GM18870 (cell line): ENCODE data around the gene MRTFA.
A peak's percentile ranks its signal among the peaks of the same experiment; 100 is the strongest.
"Not testable (repeated sequence)": the region's sequence is repeated elsewhere in the genome, so short reads cannot be mapped to it uniquely, and the experiment has no call there.

Source experiments
- ATAC-seq: cut with Tn5 transposase; IDR thresholded peaks from one replicate; pipeline ENCODE4 v1.9.1; 2021; ENCODE audit warnings: moderate library complexity; ENCODE audit not compliant: unreplicated experiment

Gene MRTFA

DNA sequence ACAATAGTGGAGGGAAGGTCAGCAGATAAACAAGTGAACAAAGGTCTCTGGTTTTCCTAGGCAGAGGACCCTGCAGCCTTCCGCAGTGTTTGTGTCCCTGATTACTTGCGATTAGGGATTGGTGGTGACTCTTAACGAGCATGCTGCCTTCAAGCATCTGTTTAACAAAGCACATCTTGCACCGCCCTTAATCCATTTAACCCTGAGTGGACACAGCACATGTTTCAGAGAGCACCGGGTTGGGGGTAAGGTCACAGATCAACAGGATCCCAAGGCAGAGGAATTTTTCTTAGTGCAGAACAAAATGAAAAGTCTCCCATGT lies 136.1 kb downstream of the MRTFA start:
- ATAC-seq, result not testable (repeated sequence)

DNA sequence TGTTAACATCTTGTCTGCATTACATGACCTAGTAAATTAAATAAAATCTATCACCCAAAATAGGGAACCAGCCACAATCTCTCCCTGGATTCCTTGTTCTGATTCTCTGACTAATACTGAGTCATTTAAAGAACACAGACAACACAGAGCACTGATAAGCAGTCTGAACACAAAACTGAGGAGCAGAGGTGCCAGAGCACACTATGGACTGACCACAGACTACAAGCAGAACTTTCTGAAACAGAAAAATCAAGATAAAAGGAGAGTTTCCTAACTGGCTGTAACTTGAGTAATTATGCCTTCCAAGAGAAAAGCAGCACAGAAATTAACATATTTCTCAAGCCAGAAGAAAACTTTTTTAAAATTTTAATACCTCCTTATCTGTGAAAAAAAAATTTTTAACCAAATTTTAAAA lies 137.3 kb downstream of the MRTFA start:
- ATAC-seq, result no peak

DNA sequence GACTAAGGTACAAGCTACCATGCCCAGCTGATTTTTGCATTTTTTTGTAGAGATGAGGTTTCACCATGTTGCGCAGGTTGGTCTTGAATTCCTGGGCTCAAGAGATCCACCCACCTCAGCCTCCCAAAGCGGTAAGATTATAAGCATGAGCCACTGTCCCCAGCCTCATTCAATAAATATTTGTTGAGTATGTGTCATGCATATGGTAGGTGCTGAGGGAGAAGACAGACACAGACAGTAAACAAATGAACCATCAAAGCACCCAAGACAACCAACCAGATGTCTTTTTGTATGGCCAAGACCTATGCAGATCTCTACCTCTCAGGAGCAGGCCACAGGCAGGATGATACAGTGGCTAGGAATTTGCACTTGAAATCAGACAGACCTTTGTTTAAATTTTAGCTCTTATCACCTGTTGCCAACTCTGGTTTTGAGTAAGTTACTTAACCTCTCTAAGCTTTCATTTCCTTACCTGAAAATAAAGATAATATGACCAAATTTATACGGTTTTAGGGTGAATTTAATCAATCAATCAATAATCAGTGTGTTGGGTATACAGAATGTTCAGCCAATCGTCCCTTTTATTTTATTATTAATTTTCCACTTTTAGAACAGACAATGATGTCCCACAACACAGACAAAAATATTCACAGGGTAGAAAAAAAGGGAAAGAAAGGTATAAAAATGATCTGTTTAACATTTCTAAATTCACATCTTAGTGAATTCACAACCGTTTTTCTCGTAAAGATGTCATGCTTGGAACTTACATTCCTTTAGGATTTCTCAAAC lies 137.9 kb downstream of the MRTFA start:
- ATAC-seq, result no peak

DNA sequence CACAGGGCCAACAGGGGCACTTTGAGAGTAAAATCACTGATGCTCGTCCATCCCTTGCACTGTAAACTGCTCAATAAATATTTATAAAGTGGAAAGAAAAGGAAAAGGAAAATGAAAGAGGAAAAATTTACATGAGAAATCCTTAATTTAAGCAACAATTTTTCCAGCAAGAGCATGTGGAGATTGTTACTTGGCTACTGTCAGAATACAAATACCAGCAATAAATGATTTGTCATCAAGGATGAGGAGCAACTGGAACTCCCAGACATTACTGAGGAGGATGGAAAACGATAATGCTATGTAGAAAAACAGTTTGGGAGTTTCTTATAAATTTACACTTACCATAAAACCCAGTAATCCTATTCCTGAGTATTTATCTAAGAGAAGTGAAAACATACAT lies 143.1 kb downstream of the MRTFA start:
- no peak for ATAC-seq

DNA sequence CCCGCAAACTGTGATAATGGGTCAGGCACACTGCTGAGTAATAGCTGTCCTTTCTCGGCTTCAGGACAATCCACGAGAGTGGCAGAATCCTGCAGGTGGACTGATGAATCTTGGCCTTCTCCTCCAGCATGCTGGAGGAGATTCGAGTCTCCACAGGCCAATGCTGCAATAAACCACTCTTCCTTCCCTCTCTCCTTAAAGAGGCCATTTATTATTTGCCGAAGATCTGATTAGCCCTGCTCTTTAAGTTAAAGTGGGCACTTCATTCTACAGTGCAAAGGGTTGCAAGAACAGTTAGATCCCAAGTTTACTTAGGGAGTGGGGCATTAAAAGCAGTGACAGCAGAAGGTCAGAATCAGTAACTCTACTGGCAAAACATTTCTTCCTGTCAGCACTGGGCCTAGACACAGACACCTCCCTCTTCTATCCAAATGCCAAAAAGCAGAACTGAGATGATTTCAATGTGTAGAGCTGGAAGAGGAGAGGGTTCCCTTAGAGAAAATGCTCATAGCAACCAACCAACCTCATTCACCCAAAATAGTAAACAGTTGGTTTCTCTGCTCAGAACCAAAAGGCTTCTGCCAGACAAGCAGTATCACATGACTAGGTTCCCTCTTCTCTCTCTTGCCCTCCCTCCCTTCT lies 144.4 kb downstream of the MRTFA start:
- peak; percentile 81 for ATAC-seq

DNA sequence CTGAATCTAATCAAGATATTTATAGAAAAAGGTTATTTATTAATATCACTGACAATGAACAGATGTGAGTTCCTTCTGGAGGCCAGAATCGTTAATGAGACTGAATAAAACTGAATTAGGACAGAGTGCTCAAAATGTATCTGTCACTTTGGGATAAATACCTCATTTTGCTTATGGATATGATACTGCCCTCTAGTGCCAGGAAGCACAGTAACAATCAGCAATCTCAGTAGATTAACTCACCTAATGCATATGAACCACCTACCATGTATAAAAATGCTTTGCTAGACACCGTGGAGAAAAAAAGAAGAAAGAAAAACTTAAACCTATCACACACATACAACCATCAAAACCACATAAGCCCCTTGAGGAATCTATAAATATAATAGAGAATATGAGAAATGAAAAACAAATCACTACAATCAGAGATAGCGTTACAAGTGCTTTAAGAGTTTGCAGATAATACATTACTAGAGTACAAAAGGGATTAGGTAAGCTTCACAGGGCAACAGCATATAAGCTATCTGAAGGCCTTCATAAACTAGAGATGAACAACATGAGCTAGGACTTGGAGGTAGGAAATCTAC lies 148.8 kb downstream of the MRTFA start:
- ATAC-seq, result no peak

DNA sequence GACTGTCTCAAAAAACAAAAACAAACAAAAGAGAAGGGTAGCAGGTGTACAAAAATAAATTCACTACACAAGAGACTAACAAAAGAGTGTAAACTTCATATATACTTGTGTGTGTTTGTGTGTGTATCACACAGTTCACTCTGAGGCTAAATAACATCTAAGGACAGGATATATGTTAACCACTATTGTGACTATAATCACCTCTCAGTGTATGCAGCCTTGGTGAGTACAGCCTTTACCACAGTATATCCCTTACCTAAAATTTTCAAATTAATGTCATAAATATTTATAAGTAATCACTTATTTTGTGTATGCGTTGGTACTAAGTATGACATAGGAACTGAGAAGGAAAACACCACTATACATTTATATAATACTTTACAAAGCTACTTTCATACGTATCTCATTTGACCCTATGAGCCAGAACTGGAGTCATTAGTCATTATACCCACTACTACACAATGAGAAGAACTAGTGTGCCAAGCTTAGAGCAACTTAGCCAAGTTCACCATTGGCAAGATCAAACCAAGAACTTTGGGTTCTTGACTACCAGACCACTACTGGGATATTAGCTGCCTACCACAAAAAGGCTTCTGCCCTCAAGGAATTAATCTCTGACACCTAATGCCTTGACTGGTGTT lies 149.4 kb downstream of the MRTFA start:
- no peak for ATAC-seq

DNA sequence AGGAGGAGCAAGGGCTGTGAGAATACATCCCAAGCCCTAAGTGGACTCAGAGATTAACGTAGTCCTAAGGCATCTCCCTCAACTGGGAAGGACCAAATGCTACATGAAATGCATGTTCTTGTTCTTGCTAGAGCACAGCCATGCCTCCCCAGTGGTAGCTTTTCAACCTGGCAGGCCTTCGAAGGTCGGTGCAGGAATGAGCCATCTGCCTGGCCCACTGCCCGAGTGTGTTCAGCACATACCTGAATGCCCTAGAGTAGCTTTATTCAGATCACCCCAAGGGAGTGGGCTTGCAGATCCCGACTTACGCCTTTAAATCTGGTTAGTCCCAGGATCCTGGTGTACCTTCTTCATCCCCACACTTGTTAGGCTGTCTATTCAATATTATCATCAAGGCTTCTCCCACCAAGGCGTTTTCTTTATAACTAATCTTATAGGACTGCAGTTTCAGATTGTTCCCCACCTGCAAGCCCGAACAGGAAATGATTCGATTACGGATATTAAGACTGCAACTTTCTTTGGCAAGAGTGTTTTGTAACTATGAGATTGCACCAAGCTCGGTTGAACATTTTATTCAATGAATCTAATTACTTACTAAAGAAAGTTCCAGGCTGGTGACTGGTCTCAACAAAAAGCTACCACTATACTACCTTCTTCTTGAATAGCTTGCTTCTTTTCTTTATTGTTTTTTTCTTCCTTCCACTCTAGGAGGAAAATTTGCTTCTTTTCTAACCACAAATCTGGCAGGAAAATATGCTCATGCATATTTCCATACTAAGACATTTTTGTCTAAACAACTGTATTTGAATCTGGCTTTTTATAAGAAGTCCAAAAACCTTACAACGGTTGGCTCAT lies 150.5 kb downstream of the MRTFA start:
- no peak for ATAC-seq

DNA sequence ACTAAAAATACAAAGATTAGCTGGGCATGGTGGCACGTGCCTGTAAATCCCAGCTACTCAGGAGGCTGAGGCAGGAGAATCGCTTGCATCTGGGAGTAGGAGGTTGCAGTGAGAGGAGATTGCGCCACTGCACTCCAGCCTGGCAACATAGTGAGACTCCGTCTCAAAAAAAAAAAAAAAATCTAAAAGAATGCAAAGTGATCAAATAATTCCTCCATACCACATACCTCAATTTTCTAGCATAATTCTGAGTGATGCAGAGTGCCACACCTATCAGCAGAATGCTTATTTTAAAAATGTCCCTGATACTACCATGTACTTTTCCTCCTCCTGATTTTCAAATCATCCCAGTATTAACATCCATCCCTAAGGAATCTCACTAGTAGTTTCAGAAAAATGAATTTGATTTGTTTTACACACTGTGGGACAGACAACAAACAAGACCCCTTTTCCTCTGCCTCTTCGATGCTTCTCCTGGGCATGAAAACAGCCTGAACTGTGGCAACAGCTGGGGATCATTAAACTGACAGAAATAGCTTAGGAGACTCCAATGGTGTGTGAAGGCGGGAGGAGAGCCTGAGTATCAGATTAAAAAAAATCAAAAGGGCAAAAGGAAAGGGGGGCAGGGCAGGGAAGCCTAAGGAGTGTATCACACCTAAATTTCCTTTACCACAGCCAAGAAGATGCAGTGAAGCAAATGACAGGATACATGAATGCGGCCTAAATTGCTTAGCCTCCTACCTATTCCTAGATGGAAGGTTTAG lies 151.4 kb downstream of the MRTFA start:
- no peak for ATAC-seq

DNA sequence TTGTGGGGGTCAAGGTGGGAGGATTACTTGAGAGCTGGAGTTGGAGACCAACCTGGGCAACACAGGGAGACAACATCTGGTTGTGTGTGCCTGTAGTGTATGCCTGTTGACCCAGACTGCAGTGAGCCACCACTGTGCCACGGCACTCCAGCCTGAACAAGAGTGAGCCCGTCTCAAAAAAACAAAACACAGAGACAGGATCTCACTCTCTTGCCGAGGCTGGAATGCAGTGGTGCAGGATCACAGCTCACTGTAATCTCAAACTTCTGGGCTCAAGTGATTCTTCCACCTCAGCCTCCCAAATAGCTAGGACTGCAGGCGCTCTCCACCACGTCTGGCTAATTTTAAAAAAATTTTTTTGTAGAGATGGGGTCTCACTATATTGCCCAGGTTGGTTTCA lies 153.6 kb downstream of the MRTFA start:
- ATAC-seq, result no peak

DNA sequence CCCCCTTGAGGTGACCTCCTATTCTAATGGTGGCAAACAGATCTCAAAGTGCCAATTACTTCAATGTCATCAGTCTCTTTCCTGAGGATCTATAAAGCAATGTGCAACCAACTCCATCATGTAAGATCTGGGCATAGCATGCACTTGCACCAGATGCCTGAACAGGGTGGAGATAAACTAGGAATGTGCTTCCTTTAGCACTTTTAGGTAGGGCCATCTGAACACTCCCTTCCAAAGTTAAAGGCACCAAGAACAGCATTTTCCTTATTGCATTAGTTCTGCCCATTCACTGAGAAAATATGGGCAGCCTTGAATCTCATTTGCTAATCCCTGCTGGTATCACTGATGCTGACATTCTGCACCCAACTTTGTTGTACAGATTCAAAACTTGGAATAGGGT lies 154.1 kb downstream of the MRTFA start:
- no peak for ATAC-seq

DNA sequence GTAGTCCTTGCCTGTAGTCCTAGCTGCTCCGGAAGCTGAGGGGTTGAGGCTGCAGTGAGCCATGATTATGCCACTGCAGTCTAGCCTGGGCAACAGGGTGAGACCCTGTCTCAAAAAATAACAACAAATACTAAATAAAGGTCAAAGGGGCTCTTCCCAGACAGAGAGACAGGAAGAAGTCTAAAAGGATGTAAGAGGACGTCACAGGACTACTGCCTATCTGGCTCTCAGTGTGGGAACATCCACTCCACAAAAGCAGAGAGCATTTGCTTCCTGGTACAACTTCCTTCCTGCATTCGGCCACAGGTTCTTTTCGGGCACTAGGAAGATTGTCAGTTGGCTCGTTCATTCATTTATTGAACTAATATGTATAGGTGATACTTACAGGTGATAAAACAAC lies 155.5 kb downstream of the MRTFA start:
- no peak for ATAC-seq

DNA sequence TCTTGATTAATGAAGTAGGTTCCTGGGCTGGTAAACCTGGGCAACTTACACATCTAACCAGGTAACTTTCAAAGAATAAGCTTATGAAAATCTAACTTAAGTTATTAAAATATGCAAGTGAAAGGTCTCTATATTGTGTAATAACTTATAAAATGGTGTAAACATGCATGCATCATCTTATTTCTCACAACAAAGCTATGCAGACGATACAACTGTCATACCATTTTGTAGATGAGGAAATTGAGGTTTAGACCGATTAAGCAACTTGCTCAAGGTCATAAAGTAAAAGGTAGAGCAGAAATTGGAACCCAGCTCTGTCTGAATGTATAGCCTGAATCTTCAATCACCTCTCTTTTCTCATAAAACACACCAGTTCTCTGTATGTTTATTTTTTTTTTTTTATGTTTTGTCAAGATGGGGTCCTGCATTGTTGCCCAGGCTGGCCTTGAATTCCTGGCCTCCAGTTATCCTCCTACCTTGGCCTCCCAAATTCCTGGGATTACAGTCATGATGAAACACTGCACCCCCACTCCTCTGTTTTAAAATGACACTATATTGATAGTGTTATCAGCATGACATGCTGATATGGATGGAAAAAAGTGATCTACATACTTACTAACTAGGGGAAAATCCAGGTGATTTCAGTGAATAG lies 156.5 kb downstream of the MRTFA start:
- no peak for ATAC-seq

DNA sequence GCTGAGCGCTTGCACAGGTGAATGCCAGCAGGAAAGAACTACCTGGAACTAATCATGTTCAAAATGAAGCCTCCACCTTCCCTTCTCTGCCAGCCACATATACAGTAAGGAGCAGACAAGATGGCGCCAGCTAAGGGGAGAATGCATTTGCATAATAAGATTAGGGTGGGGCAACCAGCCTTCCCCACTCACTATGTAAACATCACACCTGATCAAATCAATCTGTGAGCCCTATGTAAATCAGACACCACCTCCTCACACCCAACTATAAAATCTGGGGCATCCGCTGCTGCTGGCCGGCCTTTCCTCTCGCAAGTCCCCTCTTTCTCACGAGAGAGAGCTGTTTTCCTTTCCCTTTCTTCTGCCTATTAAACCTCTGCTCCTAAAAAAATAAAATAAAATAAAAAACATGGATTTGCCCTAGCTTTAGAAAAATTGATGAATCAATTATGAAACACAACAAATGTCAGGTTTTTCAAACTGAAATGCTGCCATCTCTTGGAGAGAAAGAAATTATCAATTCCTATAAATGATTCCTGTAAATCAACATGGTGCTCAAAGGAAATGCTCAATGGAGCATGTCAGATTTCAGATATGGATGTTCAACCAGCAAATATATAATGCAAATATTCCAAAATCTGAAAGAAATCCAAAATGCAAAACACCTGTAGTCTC lies 157.3 kb downstream of the MRTFA start:
- ATAC-seq, result no peak

DNA sequence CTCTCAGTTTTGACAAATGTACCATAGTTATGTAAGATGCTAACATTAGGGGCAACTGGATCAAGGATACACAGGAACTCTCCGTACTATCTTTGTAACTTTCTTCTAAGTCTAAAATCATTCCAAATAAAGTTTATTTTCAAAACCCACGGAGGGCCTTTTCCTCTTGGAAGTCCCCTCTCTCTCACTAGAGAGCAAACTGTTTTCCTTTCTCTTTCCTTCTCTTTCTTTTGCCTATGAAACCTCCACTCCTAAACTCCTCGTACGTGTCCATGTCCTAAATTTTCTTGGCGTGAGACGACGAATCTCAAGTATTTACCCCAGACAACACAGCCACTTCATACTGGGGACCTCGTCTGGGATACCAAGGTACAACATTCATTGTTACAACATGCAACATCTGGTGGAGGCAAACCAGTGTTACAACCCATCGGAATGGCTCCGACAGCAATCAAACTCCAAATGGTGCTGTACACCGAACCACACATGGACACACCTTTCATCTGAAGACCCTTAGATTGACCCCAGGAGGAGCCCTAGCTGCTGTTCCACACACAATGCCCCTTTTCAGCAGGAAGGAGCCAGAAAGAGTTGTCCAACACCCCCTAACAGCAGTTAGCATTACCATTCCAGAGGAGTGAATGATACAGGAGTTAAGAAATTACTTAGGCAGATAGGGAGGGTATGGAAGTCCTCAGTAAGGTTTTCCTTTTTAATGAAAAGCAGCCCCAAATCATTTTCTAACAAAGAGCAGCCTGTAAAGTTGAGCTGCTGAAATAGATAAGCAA lies 158.0 kb downstream of the MRTFA start:
- no peak for ATAC-seq

DNA sequence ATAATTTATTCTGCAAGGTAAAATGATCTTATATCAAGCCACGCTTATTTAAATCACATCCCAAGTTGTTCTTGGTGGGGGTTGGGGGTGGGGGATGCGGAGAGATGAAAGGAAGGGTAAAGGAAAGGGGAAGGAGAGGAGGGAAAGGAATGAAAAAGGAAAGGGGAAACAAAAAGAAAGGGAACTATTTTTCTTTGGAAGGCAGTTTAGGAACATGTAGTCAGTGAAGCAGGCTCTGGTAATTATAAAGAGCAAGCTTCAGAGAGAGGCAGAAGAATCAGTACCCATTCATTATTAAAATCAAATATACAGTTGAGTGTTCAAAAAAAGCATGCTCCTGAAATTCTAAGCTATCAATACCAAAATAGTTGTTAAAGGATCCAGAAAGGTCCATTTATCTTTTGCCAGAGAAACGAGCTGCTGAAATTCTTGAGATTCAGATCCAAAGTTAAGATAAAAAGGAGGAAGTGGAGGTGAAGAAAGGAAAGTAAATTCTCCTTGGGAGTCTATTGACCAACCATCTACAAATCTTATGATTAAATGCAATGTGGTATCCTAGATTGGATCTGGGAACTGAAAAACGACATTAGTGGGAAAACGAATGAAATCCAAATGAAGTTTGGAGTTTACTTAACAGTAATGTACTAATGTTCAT lies 158.7 kb downstream of the MRTFA start:
- ATAC-seq, result no peak

DNA sequence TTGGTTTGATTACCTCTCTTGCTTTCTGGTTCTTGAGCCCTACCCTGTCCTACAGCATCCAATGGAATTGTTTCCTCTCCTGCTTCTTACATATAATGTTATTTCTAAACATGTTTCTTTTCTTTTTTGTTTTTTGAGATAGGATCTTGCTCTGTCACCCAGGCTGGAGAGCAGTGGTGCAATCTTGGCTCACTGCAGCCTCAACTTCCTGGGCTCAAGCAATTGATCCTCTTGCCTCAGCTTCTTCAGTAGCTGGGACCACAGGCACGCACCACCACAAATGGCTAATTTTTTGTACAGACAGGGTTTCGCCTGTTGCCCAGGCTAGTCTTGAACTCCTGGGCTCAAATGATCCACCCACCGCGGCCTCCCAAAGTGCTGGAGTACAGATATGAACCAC lies 160.2 kb downstream of the MRTFA start:
- no peak for ATAC-seq

DNA sequence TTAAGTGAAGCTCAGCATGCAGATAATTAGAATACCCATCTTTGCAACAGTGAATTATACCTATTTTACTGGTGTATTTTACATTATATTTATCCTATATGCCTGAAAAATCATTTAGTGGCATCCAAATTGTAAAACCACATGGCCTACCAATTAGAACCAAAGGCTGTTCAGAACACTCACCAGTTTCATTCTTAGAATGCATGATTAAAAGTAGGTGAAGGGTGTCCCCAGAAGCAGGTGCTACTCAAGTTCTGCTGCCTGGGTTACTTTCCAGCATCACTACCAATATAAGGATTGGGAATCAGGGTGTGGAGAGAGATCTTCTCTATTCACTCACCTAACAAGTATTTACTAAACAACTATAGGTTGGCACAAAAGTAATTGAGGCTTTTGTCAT lies 162.8 kb downstream of the MRTFA start:
- ATAC-seq, result no peak
